CD4-positive, alpha-beta T cell treated with Interleukin-15 for 4 hours (primary cell): ENCODE data around the gene TAF3.

Experiments
- DNase-seq: peaks from one replicate; pipeline ENCODE4 v3.0.0-alpha.2; 2020; ENCODE audit warnings: low spot score

TAF3 gene

GRCh38 chr10:7937315-7937945 lies 119.1 kb downstream of the TAF3 start:
- DNase-seq: no peak

GRCh38 chr10:7941576-7941975 lies 123.3 kb downstream of the TAF3 start:
- no peak for DNase-seq

DNA sequence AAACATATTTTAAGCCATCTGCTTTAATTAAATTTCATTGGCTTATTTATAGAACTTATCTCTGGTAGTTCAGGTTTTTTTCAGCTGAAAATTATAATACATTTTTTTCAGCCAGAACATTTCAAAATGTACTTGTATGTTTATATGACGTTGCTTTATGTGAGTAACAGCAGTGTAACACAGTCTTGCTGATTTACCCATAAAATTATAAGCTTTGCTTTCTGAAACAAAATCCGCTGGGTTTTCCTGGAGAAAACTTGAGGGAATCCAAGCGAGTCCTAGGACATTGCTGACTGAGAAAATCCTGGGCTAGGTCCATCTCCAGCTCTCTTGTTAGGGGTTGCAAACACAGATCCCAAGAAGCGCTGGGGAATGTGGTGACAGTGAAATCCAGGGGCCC lies 124.0 kb downstream of the TAF3 start:
- no peak for DNase-seq

GRCh38 chr10:7942859-7943258 lies 124.6 kb downstream of the TAF3 start:
- no peak for DNase-seq

GRCh38 chr10:7944215-7944480 lies 125.8 kb downstream of the TAF3 start:
- DNase-seq: no peak

GRCh38 chr10:7944537-7944936 lies 126.2 kb downstream of the TAF3 start:
- no peak for DNase-seq

- no peak for DNase-seq
Measured at GRCh38 chr10:7945034-7945433, 126.7 kb downstream of the TAF3 start.

DNA sequence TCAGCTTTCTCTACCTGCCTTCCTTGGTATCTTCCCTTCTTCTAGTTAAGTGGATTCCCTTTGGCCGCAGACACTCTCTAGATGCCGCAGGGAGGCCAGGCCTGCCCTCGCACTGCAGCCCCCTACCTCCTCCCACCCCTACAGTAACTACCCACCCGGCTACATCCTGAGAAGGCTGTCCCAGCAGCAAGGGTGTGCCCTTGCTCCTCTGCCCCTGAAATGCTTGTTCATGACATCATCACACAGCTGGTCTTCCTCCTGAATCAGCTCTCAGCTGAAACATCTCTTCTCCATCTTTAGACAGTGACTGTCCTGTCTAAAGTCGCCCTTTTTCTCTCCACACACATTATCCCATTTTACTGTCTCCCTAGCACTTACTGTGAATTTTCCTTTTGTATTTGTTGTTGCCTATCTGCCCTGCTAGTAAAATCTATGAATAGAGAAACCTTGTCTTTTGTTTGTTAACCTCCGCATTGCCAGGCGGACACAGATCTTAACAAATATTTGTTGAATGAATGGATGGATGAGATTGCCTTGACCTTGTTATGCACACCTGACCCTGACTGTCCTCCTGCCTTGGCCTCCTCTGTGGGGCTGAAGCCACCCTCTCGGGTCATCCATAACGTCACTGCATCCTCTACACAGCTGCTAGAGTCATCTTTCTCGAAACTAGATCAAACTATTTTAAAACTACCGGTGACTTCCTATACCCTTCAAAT lies 127.3 kb downstream of the TAF3 start:
- no peak for DNase-seq

DNA sequence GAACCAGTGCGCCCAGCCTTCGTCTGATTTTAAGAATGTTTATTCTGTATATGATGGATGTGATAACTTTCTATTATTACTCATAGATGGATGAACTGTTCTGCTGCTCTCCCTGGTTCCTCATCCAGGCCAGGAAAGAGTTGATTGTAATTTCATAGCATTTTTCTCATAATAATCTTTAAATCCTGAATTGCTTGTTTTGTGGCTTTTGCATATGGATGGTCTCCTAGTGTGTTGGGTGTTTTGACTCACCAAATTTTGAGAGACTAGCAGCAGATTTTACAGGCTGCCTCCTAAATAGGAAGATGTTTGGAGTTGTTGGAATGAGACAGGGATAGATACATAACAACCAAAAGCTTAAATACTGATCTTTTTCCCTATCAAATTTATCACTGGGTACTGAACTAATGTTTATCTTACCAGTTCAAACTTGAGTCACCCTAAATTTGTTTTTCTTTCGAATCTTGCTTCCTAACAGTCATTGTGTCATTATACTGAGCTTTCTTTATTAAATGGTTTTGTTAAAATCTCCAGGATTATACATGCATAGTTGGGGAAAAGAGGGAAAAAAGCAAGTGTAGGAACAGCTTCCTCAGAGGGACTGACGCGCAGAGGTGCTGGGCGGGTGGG lies 130.2 kb downstream of the TAF3 start:
- DNase-seq: no peak

DNA sequence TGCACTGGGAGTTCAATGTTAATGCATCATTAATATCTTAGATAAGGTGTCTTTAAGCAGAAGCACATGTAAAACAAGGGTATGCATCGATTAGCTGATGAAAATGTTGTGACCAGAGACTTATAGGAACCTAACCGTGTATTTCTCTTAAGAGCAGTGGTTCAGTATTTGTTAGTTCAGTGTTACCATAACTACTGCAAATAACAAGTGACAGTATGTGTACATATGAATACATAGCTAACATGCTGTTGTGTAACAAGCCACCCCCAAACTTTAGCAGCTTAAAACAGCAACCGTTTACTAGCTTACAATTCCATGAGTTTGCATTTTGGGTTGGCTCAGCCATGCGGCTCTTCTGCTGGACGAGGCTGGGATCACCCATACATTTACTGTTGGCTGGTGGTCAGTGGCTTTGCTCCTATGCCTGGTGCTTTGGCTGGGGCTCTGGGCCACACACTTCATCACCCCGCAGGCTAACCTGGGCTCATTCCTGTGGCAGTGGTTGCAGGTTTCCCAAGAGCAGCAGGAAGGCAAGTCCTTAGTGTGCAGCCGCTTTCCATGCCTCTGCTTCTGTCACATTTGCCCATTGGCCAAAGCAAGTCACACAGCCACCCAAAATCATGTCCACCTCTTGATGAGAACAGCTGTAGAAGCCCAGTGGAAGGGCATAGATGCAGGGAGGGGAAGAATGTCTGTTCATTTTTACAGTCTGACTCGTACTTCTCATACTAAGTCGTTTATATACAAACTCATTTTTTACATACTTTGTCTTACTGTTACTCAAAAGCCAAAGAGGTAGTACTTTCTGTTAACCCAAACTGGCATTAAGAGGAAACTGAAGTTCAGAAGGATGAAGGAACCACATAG lies 132.9 kb downstream of the TAF3 start:
- DNase-seq: no peak

GRCh38 chr10:7952266-7952665 lies 134.0 kb downstream of the TAF3 start:
- no peak for DNase-seq

DNA sequence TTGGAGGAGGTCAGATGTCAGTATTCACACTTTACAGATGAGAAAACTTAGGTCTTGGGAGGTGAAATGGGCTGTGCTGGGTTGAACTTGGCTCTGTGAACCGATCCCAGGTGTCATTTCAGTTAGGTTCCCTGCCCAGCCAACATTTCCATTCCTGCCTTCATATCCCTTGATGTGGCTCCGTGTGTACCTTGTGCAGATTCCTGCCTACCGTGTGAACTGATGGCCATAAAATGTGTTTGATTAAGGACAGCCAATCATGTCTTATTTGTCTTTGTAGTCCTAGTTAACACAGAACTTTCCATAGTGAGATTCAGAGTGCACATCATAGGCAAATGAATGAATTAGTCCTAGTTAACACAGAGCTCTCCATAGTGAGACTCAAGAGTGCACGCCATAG lies 135.1 kb downstream of the TAF3 start:
- no peak for DNase-seq

DNA sequence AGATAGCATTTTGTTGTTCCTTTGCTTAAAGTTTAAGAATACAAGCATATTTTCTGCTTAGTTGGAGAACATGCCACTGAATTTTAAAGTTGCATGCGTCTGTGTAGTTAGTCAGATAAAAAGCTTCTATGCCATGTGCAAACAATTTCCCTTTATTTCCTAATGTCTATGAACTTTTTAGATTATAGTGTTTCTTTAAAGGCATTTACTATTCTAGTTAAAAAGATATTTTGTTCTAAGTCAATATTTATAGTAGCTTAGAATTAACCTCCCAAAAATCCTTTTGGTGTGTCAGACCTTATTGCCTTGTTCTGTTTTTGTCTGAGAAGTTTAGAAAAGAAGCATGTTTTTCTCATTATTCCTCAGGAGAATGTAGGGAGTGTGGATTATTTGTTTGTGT lies 137.1 kb downstream of the TAF3 start:
- DNase-seq: no peak

DNA sequence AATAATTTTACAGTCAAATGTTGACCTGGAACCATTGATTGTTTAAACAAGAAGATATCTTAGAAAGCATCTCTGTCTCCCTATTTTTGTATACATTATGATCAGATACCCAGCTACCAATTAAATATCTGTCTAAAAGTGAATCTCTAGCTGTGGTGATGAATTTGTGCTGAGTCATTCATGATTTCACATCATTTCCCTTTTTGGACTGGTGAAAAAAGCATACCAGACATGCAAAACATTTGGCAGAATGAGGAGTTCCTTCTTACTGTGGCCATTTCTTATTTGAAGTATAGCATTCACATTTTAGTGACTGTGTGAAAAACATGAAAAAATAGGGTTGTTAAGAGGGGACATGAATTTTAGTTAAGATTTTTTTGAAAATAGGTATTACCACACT lies 138.2 kb downstream of the TAF3 start:
- DNase-seq: no peak

DNA sequence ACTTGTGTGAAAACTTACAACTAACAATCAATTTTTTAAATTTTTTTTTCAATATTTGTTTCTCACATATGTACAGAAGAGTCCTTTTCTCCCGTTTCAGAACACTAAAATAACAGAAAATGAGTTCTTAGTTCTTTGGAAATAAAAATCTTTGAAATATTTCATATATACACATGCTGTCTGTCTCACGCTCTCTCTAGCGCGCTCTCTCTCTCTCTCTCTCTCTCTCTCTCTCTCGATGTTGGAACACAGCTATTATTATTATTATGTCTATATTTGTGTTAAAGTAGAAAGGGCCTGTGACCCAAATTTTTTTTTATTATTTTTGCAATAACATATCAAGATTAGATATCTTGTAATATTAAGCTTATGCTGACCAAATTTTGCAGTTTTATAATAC lies 139.3 kb downstream of the TAF3 start:
- DNase-seq: no peak

- no peak for DNase-seq
Measured at GRCh38 chr10:7958442-7958841, 140.1 kb downstream of the TAF3 start.

DNA sequence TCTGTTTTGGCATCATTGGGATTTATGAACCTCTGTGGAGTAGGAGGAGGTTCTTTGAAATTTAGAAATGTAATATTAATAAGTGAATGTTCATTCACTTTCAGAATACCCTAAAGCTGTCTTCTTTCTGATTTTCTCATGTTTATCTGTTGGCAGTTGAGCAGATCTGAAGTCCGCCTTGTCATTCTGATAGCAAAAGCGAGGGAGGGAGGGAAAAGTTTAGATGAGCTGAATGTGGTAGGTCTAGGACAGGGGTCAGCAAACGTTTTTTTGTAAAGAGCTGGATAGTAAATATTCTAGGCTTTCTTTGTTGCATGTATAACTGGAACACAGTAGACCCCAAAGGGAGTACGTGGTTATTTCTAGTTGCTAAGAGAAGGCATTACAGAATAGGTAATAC lies 141.8 kb downstream of the TAF3 start:
- no peak for DNase-seq

- DNase-seq: no peak
Measured at GRCh38 chr10:7962592-7962991, 144.3 kb downstream of the TAF3 start.

GRCh38 chr10:7965457-7965856 lies 147.2 kb downstream of the TAF3 start:
- no peak for DNase-seq

DNA sequence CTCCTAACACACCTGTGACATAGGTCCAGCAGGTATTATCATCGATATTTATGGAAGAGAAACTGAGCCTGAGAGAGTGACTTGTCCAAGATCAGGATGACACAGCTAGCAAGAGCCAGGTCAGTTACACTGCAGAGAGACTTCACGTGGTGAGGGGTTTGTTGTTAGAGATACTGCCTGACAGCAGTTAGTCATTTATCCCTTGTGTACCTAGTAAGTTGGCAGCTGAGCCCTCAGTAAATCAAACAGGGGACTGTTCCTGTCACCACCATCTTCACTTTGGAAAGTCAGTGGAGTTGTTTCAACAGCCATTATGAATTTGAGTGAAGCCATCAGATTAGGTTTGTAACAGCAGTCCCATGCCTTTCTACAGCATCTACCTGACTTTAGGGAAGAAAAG lies 148.7 kb downstream of the TAF3 start:
- no peak for DNase-seq

GRCh38 chr10:7968510-7969112 lies 150.3 kb downstream of the TAF3 start:
- no peak for DNase-seq

- no peak for DNase-seq
Measured at GRCh38 chr10:7969623-7970022, 151.3 kb downstream of the TAF3 start.

- DNase-seq: no peak
Measured at GRCh38 chr10:7971949-7972348, 153.6 kb downstream of the TAF3 start.
